ENCODE data around the gene MASTL.

DNA sequence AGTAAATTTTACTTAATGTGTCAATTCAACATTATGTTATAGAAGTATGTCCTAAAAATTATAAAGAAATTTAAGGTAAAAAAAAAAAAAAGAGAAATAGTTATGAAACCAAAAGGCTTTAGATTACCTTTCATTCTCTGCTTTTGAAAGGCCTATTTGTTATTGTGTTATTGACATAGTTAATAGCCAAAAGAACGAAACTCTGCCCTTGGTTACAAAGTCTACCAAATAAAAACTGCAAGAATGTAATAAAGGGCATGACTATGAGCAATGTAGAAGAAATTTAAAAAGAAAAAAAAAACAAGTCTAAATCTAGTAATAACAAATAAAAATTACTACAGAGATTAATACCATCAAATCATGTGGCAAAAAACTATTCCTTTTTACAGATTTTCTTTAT lies 74.9 kb downstream of the MASTL start:
- TF ChIP-seq PREB (CRISPR knock-in tag; IDR thresholded peaks at IDR 0.05; ENCODE audit: borderline replicate concordance) = no peak
- TF ChIP-seq, protein P1, sequence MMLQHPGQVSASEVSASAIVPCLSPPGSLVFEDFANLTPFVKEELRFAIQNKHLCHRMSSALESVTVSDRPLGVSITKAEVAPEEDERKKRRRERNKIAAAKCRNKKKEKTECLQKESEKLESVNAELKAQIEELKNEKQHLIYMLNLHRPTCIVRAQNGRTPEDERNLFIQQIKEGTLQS (CRISPR knock-in tag; conservative IDR thresholded peaks at IDR 0.05) = no peak
- TF ChIP-seq, protein P2, sequence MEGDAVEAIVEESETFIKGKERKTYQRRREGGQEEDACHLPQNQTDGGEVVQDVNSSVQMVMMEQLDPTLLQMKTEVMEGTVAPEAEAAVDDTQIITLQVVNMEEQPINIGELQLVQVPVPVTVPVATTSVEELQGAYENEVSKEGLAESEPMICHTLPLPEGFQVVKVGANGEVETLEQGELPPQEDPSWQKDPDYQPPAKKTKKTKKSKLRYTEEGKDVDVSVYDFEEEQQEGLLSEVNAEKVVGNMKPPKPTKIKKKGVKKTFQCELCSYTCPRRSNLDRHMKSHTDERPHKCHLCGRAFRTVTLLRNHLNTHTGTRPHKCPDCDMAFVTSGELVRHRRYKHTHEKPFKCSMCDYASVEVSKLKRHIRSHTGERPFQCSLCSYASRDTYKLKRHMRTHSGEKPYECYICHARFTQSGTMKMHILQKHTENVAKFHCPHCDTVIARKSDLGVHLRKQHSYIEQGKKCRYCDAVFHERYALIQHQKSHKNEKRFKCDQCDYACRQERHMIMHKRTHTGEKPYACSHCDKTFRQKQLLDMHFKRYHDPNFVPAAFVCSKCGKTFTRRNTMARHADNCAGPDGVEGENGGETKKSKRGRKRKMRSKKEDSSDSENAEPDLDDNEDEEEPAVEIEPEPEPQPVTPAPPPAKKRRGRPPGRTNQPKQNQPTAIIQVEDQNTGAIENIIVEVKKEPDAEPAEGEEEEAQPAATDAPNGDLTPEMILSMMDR (IDR thresholded peaks at IDR 0.05) = no peak
